HepG2 (cell line): ENCODE results near the gene ISCA1. TPM values are rescaled to one million over a fixed set of nuclear protein-coding genes. Genes with fewer than 3 reads are reported as not detected.

Experiments
- HES4 ChIP-seq: sonication (generic); formaldehyde crosslinking; IDR thresholded peaks from 2 replicates; pipeline ENCODE4 v1.9.0; 2021; ENCODE audit warnings: mild to moderate bottlenecking, missing genetic modification reagents, borderline replicate concordance
- HOXA9 ChIP-seq: sonication (generic); formaldehyde crosslinking; IDR thresholded peaks from 2 replicates; pipeline ENCODE4 v1.8.1; 2022; ENCODE audit warnings: missing genetic modification reagents, mild to moderate bottlenecking, moderate library complexity, borderline replicate concordance
- NFE2 ChIP-seq: sonication (generic); formaldehyde crosslinking; IDR thresholded peaks from 2 replicates; pipeline ENCODE4 v1.4.0; 2020; ENCODE audit warnings: missing genetic modification reagents
- RORA ChIP-seq: sonication (generic); formaldehyde crosslinking; IDR thresholded peaks from 2 replicates; pipeline ENCODE4 v1.5.0; 2020; ENCODE audit warnings: mild to moderate bottlenecking, missing genetic modification reagents, moderate library complexity
- RXRB ChIP-seq: IDR thresholded peaks from 2 replicates; pipeline ENCODE4 v1.6.1; 2016; ENCODE audit warnings: borderline replicate concordance, missing genetic modification reagents, missing compliant biosample characterization
- SKI ChIP-seq: fragments of 450-650 bp; IDR thresholded peaks from one replicate; pipeline ENCODE4 v1.6.1; 2018; ENCODE audit warnings: mild to moderate bottlenecking; ENCODE audit not compliant: partially characterized antibody
- SP5 ChIP-seq: IDR thresholded peaks from 2 replicates; pipeline ENCODE4 v1.6.1; 2016; ENCODE audit warnings: low read depth, borderline replicate concordance
- TSC22D2 ChIP-seq: sonication (generic); formaldehyde crosslinking; IDR thresholded peaks from 2 replicates; pipeline ENCODE4 v1.5.1; 2020; ENCODE audit warnings: missing genetic modification reagents, mild to moderate bottlenecking, borderline replicate concordance
- ZFP36 ChIP-seq: fragments of 150-350 bp; IDR thresholded peaks from 2 replicates; pipeline ENCODE4 v1.6.1; 2018; ENCODE audit warnings: borderline replicate concordance, low read length, low read depth; ENCODE audit not compliant: partially characterized antibody
- ZFY ChIP-seq: sonication (generic); formaldehyde crosslinking; IDR thresholded peaks from 2 replicates; pipeline ENCODE4 v1.4.0; 2020; ENCODE audit warnings: missing genetic modification reagents
- ZNF12 ChIP-seq: sonication (generic); formaldehyde crosslinking; IDR thresholded peaks from 2 replicates; pipeline ENCODE4 v1.5.0; 2020; ENCODE audit warnings: missing genetic modification reagents
- ZNF329 ChIP-seq: sonication (generic); formaldehyde crosslinking; IDR thresholded peaks from 2 replicates; pipeline ENCODE4 v1.9.0; 2021; ENCODE audit warnings: low read depth, mild to moderate bottlenecking, missing genetic modification reagents
- ZNF510 ChIP-seq: sonication (generic); formaldehyde crosslinking; IDR thresholded peaks from 2 replicates; pipeline ENCODE4 v1.4.0; 2020; ENCODE audit warnings: low read depth, mild to moderate bottlenecking, missing genetic modification reagents
- ZNF644 ChIP-seq: IDR thresholded peaks from 2 replicates; pipeline ENCODE4 v1.6.1; 2016; ENCODE audit warnings: low read depth
- ZNF83 ChIP-seq: sonication (generic); formaldehyde crosslinking; IDR thresholded peaks from 2 replicates; pipeline ENCODE4 v1.4.0; 2020; ENCODE audit warnings: missing genetic modification reagents, mild to moderate bottlenecking, borderline replicate concordance
- ZSCAN30 ChIP-seq: sonication (generic); formaldehyde crosslinking; IDR thresholded peaks from 2 replicates; pipeline ENCODE4 v1.5.0; 2020; ENCODE audit warnings: mild to moderate bottlenecking, missing genetic modification reagents
- polyA plus RNA-seq, 8 experiments: library from polyadenylated mRNA; depleted of rRNA in 3 of 8; stranded (reverse) in 7 of 8; unstranded in 1 of 8; fragments of >200 nt; fragmentation: Illumina TruSeq in 4 of 8; extraction: Trizol in 4 of 8; gene quantifications; 2 replicates each; pipeline versions ENCODE4 v1.2.1 to v1.2.3, GENCODE V29; 2011 to 2016; ENCODE audit warnings: low read depth in 4 of 8, missing spikeins in 1 of 8, mixed read lengths in 1 of 8; ENCODE audit not compliant: insufficient read depth in 1 of 8
- total RNA-seq, 5 experiments: library from RNA; depleted of rRNA; stranded (reverse); fragments of >200 nt; fragmentation: Illumina TruSeq; extraction: Trizol; gene quantifications; 2 replicates each; pipeline ENCODE4 v1.2.3, GENCODE V29; 2016; ENCODE audit warnings: low read depth in 1 of 5
- TF ChIP-seq, protein P1 (sequence below): sonication (generic); formaldehyde crosslinking; IDR thresholded peaks from 2 replicates; pipeline ENCODE4 v1.4.0; 2020; ENCODE audit warnings: mild to moderate bottlenecking, low read depth, missing genetic modification reagents
- TF ChIP-seq, protein P2 (sequence below): IDR thresholded peaks from 2 replicates; pipeline ENCODE4 v1.6.1; 2018; ENCODE audit warnings: missing genetic modification reagents, mild to moderate bottlenecking, missing compliant biosample characterization
- TF ChIP-seq, protein P3 (sequence below): sonication (generic); formaldehyde crosslinking; IDR thresholded peaks from 2 replicates; pipeline ENCODE4 v1.4.0; 2020; ENCODE audit warnings: missing genetic modification reagents, borderline replicate concordance
- TF ChIP-seq, protein P4 (sequence below): sonication (generic); formaldehyde crosslinking; IDR thresholded peaks from 2 replicates; pipeline ENCODE4 v1.5.1; 2020; ENCODE audit warnings: missing genetic modification reagents, mild to moderate bottlenecking, borderline replicate concordance
- TF ChIP-seq, protein P5 (sequence below): sonication (generic); formaldehyde crosslinking; IDR thresholded peaks from 2 replicates; pipeline ENCODE4 v1.4.0; 2020; ENCODE audit warnings: missing genetic modification reagents, borderline replicate concordance

The ISCA1 gene
- total and polyA plus RNA-seq, 2 of the 13 experiments (the other 11 are each of a cell fraction or from before 2014, with no cell fraction given): 29.2 to 40.9 TPM

DNA sequence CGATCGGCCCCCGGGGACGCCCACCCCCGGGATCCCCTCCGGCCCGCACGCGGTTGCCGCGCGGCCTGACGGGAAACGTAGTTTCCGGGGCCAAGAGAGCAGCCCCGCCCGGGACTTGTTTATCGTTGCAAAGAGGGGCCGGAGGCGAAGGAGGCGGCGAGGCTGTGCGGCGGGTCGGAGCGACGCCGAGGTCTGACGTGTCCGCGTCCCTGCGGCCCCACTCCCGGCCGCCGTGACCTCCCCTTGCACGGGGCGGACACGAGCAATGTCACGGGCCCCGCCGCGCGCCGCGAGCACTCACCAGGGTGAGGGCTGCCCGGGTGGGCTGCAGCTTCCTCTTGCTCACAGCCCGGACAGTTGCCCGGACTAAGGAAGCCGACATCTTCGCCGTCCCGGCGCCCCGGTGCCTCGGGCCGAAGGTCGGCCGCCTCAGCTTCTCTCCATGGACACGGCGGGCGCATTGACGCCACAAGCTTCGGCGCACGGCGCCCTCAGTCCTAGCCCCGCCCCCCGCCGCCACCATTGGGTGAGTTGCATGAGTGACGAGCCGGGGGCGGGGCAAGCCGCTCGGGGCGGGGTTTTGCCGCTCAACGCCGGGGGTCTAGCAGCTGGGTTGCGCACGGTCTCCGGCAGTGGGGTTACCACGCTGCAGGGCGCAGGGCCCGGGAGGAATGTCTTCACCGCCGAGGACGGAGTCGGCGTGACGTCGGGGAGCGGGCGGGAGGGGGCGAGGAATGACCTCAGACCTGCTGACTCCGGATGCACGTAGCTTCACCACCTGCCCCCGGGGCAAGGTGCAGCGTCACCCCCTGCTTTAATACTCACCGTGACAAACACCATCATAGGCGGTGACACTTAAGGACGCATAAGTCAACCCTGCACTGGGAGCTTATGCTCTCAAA, at the start of gene ISCA1 (continued):
- 0 out of 2 replicates have a peak, but pooled peaks have one; percentile 33 for TF ChIP-seq HOXA9
- TF ChIP-seq, protein P1, sequence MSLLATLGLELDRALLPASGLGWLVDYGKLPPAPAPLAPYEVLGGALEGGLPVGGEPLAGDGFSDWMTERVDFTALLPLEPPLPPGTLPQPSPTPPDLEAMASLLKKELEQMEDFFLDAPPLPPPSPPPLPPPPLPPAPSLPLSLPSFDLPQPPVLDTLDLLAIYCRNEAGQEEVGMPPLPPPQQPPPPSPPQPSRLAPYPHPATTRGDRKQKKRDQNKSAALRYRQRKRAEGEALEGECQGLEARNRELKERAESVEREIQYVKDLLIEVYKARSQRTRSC: no peak
- TF ChIP-seq ZNF329 (CRISPR knock-in tag): peak; percentile 82
- TF ChIP-seq ZNF83: no peak
- TF ChIP-seq ZNF12 (CRISPR knock-in tag): 0 out of 2 replicates have a peak, but pooled peaks have one; percentile 14
- TF ChIP-seq, protein P2, sequence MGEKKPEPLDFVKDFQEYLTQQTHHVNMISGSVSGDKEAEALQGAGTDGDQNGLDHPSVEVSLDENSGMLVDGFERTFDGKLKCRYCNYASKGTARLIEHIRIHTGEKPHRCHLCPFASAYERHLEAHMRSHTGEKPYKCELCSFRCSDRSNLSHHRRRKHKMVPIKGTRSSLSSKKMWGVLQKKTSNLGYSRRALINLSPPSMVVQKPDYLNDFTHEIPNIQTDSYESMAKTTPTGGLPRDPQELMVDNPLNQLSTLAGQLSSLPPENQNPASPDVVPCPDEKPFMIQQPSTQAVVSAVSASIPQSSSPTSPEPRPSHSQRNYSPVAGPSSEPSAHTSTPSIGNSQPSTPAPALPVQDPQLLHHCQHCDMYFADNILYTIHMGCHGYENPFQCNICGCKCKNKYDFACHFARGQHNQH (CRISPR knock-in tag): peak; percentile 64; the same call in 1 of the 2 replicates
- TF ChIP-seq SP5 (CRISPR knock-in tag): no peak; the same call in 1 of the 2 replicates
- TF ChIP-seq SKI: peak; percentile 54
- TF ChIP-seq HES4 (CRISPR knock-in tag): peak; percentile 73; the same call in 1 of the 2 replicates
- TF ChIP-seq ZSCAN30 (CRISPR knock-in tag): no peak
- TF ChIP-seq RXRB (CRISPR knock-in tag): no peak
- TF ChIP-seq, protein P3, sequence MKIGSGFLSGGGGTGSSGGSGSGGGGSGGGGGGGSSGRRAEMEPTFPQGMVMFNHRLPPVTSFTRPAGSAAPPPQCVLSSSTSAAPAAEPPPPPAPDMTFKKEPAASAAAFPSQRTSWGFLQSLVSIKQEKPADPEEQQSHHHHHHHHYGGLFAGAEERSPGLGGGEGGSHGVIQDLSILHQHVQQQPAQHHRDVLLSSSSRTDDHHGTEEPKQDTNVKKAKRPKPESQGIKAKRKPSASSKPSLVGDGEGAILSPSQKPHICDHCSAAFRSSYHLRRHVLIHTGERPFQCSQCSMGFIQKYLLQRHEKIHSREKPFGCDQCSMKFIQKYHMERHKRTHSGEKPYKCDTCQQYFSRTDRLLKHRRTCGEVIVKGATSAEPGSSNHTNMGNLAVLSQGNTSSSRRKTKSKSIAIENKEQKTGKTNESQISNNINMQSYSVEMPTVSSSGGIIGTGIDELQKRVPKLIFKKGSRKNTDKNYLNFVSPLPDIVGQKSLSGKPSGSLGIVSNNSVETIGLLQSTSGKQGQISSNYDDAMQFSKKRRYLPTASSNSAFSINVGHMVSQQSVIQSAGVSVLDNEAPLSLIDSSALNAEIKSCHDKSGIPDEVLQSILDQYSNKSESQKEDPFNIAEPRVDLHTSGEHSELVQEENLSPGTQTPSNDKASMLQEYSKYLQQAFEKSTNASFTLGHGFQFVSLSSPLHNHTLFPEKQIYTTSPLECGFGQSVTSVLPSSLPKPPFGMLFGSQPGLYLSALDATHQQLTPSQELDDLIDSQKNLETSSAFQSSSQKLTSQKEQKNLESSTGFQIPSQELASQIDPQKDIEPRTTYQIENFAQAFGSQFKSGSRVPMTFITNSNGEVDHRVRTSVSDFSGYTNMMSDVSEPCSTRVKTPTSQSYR: no peak
- no peak for TF ChIP-seq ZFP36
- TF ChIP-seq ZNF644 (CRISPR knock-in tag): no peak
- TF ChIP-seq NFE2 (CRISPR knock-in tag): no peak
- TF ChIP-seq ZNF510: no peak
- peak; percentile 93 for TF ChIP-seq ZFY (CRISPR knock-in tag)
- TF ChIP-seq, protein P4, sequence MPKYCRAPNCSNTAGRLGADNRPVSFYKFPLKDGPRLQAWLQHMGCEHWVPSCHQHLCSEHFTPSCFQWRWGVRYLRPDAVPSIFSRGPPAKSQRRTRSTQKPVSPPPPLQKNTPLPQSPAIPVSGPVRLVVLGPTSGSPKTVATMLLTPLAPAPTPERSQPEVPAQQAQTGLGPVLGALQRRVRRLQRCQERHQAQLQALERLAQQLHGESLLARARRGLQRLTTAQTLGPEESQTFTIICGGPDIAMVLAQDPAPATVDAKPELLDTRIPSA (CRISPR knock-in tag): no peak; the same call in 1 of the 2 replicates
- TF ChIP-seq TSC22D2 (CRISPR knock-in tag): no peak
- TF ChIP-seq, protein P5, sequence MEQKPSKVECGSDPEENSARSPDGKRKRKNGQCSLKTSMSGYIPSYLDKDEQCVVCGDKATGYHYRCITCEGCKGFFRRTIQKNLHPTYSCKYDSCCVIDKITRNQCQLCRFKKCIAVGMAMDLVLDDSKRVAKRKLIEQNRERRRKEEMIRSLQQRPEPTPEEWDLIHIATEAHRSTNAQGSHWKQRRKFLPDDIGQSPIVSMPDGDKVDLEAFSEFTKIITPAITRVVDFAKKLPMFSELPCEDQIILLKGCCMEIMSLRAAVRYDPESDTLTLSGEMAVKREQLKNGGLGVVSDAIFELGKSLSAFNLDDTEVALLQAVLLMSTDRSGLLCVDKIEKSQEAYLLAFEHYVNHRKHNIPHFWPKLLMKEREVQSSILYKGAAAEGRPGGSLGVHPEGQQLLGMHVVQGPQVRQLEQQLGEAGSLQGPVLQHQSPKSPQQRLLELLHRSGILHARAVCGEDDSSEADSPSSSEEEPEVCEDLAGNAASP: no peak
- no peak; the same call in 1 of the 2 replicates for TF ChIP-seq RORA (CRISPR knock-in tag)
